Astrocyte (in vitro differentiated cells and primary cell): ENCODE data around the gene NCOA3. TPM values are rescaled to one million over a fixed set of nuclear protein-coding genes. Genes with fewer than 3 reads are reported as not detected.

Source experiments
- DNase-seq: peaks from one replicate; pipeline ENCODE4 v3.0.0-alpha.2; 2010; ENCODE audit warnings: low read depth
- FAIRE-seq: peaks from 2 replicates; lab custom pipeline; 2011; peaks lifted over from hg19 to GRCh38; lab: Jason Lieb, UNC
- H2AFZ ChIP-seq: 2 replicates; pipeline ENCODE4 v1.6.0; 2012; ENCODE audit warnings: low read depth, low read length, inconsistent platforms
- H3K27ac ChIP-seq: 2 replicates; pipeline ENCODE4 v1.5.1; 2011; ENCODE audit warnings: low read depth, low read length, inconsistent platforms
- H3K27me3 ChIP-seq: 2 replicates; pipeline ENCODE4 v1.6.0; 2011; ENCODE audit warnings: low read length, inconsistent platforms; ENCODE audit not compliant: insufficient read depth
- H3K36me3 ChIP-seq: 2 replicates; pipeline ENCODE4 v1.5.1; 2011; ENCODE audit warnings: low read length, inconsistent platforms; ENCODE audit not compliant: insufficient read depth
- H3K4me1 ChIP-seq: 2 replicates; pipeline ENCODE4 v1.5.1; 2011; ENCODE audit warnings: low read length, inconsistent platforms; ENCODE audit not compliant: insufficient read depth
- H3K4me2 ChIP-seq: 2 replicates; pipeline ENCODE4 v1.6.0; 2012; ENCODE audit warnings: low read length, inconsistent platforms
- H3K4me3 ChIP-seq: 2 replicates; pipeline ENCODE4 v1.5.1; 2011; ENCODE audit warnings: low read depth, mild to moderate bottlenecking, low read length, inconsistent platforms; ENCODE audit not compliant: insufficient read depth
- H3K79me2 ChIP-seq: 2 replicates; pipeline ENCODE4 v1.6.0; 2012; ENCODE audit warnings: mild to moderate bottlenecking, low read length, inconsistent platforms; ENCODE audit not compliant: insufficient read depth
- H3K9ac ChIP-seq: 2 replicates; pipeline ENCODE4 v1.6.0; 2012; ENCODE audit warnings: mild to moderate bottlenecking, low read length, inconsistent platforms
- H3K9me3 ChIP-seq: 2 replicates; pipeline ENCODE4 v1.5.1; 2012; ENCODE audit warnings: low read depth, mild to moderate bottlenecking, low read length, inconsistent platforms; ENCODE audit not compliant: insufficient read depth
- H4K20me1 ChIP-seq: 2 replicates; pipeline ENCODE4 v1.6.0; 2012; ENCODE audit warnings: low read length, inconsistent platforms; ENCODE audit not compliant: insufficient read depth
- H3K27ac Mint-ChIP-seq: one replicate; pipeline ENCODE4 v1.8.0; 2021; ENCODE audit warnings: mild to moderate bottlenecking, mixed read lengths; ENCODE audit not compliant: unreplicated experiment
- H3K27me3 Mint-ChIP-seq: one replicate; pipeline ENCODE4 v1.8.0; 2021; ENCODE audit warnings: low read depth, mixed read lengths; ENCODE audit not compliant: unreplicated experiment
- H3K36me3 Mint-ChIP-seq: one replicate; pipeline ENCODE4 v1.8.0; 2021; ENCODE audit warnings: low read depth, mixed read lengths; ENCODE audit not compliant: unreplicated experiment
- H3K4me1 Mint-ChIP-seq: one replicate; pipeline ENCODE4 v1.8.0; 2021; ENCODE audit warnings: low read depth, mixed read lengths; ENCODE audit not compliant: unreplicated experiment
- H3K4me3 Mint-ChIP-seq: one replicate; pipeline ENCODE4 v1.8.0; 2021; ENCODE audit warnings: mild to moderate bottlenecking, moderate library complexity, mixed read lengths; ENCODE audit not compliant: unreplicated experiment
- H3K9me3 Mint-ChIP-seq: one replicate; pipeline ENCODE4 v1.8.0; 2021; ENCODE audit warnings: mild to moderate bottlenecking, mixed read lengths; ENCODE audit not compliant: unreplicated experiment
- EZH2 ChIP-seq: IDR thresholded peaks from 2 replicates; pipeline ENCODE4 v1.6.1; 2012; ENCODE audit warnings: mild to moderate bottlenecking, low read length, inconsistent platforms; ENCODE audit not compliant: insufficient read depth
- total RNA-seq: library from RNA; stranded (reverse); gene quantifications from 2 replicates; pipeline ENCODE4 v1.2.1, GENCODE V29; 2021
- TF ChIP-seq, protein P1 (sequence below): IDR thresholded peaks from 2 replicates; pipeline ENCODE4 v1.5.1; 2011; ENCODE audit warnings: low read depth, mild to moderate bottlenecking, inconsistent platforms, low read length, moderate library complexity; ENCODE audit not compliant: insufficient read depth

NCOA3 gene
- total RNA-seq, 1 donor from 2014 or later: 30.5 TPM

DNA sequence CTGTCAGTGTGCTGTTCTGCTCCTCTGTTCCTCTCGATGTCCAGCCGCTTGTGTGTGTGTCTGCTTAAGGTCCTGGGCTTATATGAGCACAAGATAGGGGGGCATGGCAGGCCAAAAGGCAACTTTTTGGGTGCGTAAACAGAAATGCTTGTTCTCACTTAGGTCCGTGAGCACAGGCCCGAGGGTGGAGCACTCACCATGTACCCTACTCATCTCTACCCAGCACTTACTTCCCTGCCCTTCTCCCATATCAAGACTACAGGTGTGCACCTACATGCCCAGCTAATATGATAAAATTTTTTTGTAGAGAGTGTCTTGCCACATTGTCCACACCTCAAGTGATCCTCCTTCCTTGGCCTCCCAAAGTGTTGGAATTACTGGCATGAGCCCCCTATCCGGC, 34.3 kb downstream of the NCOA3 start:
- H3K4me3 Mint-ChIP-seq: no peak overlapping the region
- peaks cover 4% of the 10 kb centered on the region for H3K4me1 Mint-ChIP-seq
- no peaks in the 10 kb centered on the region for H3K9me3 ChIP-seq
- H3K27me3 ChIP-seq: no peaks in the 10 kb centered on the region
- H4K20me1 ChIP-seq: peaks cover 77% of the 10 kb centered on the region
- no peak overlapping the region for H3K9ac ChIP-seq
- H3K9me3 Mint-ChIP-seq: no peaks in the 10 kb centered on the region
- no peak for TF ChIP-seq EZH2
- TF ChIP-seq, protein P1, sequence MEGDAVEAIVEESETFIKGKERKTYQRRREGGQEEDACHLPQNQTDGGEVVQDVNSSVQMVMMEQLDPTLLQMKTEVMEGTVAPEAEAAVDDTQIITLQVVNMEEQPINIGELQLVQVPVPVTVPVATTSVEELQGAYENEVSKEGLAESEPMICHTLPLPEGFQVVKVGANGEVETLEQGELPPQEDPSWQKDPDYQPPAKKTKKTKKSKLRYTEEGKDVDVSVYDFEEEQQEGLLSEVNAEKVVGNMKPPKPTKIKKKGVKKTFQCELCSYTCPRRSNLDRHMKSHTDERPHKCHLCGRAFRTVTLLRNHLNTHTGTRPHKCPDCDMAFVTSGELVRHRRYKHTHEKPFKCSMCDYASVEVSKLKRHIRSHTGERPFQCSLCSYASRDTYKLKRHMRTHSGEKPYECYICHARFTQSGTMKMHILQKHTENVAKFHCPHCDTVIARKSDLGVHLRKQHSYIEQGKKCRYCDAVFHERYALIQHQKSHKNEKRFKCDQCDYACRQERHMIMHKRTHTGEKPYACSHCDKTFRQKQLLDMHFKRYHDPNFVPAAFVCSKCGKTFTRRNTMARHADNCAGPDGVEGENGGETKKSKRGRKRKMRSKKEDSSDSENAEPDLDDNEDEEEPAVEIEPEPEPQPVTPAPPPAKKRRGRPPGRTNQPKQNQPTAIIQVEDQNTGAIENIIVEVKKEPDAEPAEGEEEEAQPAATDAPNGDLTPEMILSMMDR: no peak
- no peak overlapping the region for H2AFZ ChIP-seq
- no peaks in the 10 kb centered on the region for H3K36me3 ChIP-seq
- no peaks in the 10 kb centered on the region for H3K27me3 Mint-ChIP-seq
- FAIRE-seq (no peak), DNase-seq (no peak)
- peaks cover 84% of the 10 kb centered on the region for H3K79me2 ChIP-seq
- H3K4me1 ChIP-seq: peaks cover 3% of the 10 kb centered on the region
- no peak overlapping the region for H3K27ac ChIP-seq
- peaks cover 7% of the 10 kb centered on the region for H3K36me3 Mint-ChIP-seq
- H3K4me3 ChIP-seq: no peak overlapping the region
- no peak overlapping the region for H3K27ac Mint-ChIP-seq
- no peak overlapping the region for H3K4me2 ChIP-seq

DNA sequence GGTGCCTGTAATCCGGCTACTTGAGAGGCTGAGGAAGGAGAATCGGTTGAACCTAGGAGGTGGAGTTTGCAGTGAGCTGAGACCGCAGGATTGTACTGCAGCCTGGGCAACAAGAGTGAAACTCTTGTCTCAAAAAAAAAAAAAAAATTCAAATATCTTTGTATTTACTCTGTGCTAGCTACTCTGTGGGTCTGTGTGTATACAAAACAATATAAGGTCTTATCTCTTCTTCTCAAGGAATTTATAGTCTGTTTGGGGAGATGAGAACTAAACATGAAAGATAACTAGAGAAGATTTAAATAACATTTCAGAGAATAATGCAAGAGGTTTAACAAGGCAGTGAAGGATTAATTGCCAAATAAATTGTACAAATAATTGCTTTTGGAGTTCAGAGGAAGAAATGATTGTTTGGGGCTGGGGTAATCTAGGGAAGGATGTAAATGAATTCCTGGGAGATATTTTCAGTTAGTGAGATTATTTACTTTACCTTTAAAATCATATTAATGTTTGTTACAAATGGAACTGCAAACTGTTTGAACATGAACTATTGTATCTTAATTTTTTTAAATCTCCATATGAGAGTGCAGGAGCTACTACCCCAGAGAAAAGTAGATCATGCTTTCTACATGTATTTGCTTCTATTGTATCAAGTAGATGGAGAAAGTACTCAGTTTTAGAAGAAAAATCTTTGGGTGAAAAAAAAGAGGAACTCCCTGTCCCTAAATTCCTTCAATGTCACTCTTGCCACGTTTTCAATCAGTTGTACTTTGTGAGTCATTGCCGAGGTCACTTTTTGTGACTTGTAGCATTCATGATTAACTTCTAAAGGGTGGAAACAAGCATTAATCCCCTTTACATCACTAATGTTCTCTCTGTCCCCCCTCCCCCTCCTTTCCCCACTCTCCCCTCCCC, 39.0 kb downstream of the NCOA3 start:
- no peak overlapping the region for H3K27ac ChIP-seq
- H3K4me3 Mint-ChIP-seq: no peak overlapping the region
- peak overlapping the region; percentile 40 for H3K4me2 ChIP-seq

More for the DNA sequence above, 39.0 kb downstream of the NCOA3 start:
- H3K36me3 Mint-ChIP-seq: peaks cover 5% of the 10 kb centered on the region
- Histone ChIP-seq H3K4me3 (no peak overlapping the region), H3K36me3 (no peaks in the 10 kb centered on the region), H2AFZ (no peak overlapping the region), H3K9me3 (no peaks in the 10 kb centered on the region), H3K9ac (no peak overlapping the region), H4K20me1 (peaks cover 67% of the 10 kb centered on the region), H3K27me3 (no peaks in the 10 kb centered on the region), H3K4me1 (peaks cover 34% of the 10 kb centered on the region), H3K79me2 (peaks cover 88% of the 10 kb centered on the region)
- H3K27me3 Mint-ChIP-seq: no peaks in the 10 kb centered on the region
- H3K9me3 Mint-ChIP-seq: no peaks in the 10 kb centered on the region
- no peak for TF ChIP-seq EZH2
- TF ChIP-seq, protein P1: no peak
- FAIRE-seq (no peak), DNase-seq (no peak)
- peaks cover 27% of the 10 kb centered on the region for H3K4me1 Mint-ChIP-seq
- peak overlapping the region; percentile 60 for H3K27ac Mint-ChIP-seq
